GM11168 (cell line): Measurements from ENCODE around the gene KRTAP2-2.
"Not testable (repeated sequence)": the region's sequence is repeated elsewhere in the genome, so short reads cannot be mapped to it uniquely, and the experiment has no call there.

Experiments
- in situ Hi-C: fragments of 300-500 bp; cut with MboI; formaldehyde crosslinking; loops from one replicate; pipeline ENCODE4 v1.12.0; 2022; ENCODE audit warnings: low sequenced_read_pairs; ENCODE audit not compliant: unreplicated experiment

The KRTAP2-2 gene

GRCh38 chr17:41055130-41055529 is at the start of gene KRTAP2-2:
Gene KRTAP2-2 (minus strand): TSS chr17:41055230. CDS start chr17:41055211, 19 bp downstream.
- in situ Hi-C loops = not testable (repeated sequence)

GRCh38 chr17:41104386-41105038 is 49.5 kb upstream of the KRTAP2-2 start:
- in situ Hi-C loops = not testable (repeated sequence)

- in situ Hi-C loops = no loop called here
These were observed 48.9 kb upstream of the KRTAP2-2 start for GRCh38 chr17:41103896-41104295.

GRCh38 chr17:41101586-41102259 is 46.7 kb upstream of the KRTAP2-2 start, which contains the start of gene KRTAP4-16:
Gene KRTAP4-16 (minus strand): TSS chr17:41102209. CDS start chr17:41102209, 0 bp downstream.
- in situ Hi-C loops = no loop called here

GRCh38 chr17:41099682-41100480 is 44.9 kb upstream of the KRTAP2-2 start:
- in situ Hi-C loops = not testable (repeated sequence)

GRCh38 chr17:41098481-41098880 is 43.5 kb upstream of the KRTAP2-2 start:
- in situ Hi-C loops = no loop called here

- in situ Hi-C loops = no loop called here
These were observed 43.0 kb upstream of the KRTAP2-2 start, which contains the start of gene KRTAP4-8 for GRCh38 chr17:41098042-41098441. Gene KRTAP4-8 (minus strand): TSS chr17:41098142. CDS start chr17:41098084, 58 bp downstream.

- in situ Hi-C loops = no loop called here
These were observed 41.0 kb upstream of the KRTAP2-2 start for GRCh38 chr17:41096055-41096454.

GRCh38 chr17:41088760-41089352 is 33.8 kb upstream of the KRTAP2-2 start:
- in situ Hi-C loops = not testable (repeated sequence)

GRCh38 chr17:41084100-41084856 is 29.2 kb upstream of the KRTAP2-2 start, which contains the start of gene KRTAP4-7:
Gene KRTAP4-7 (plus strand): TSS chr17:41084150. CDS start chr17:41084207, 57 bp downstream.
- in situ Hi-C loops = not testable (repeated sequence)

- in situ Hi-C loops = not testable (repeated sequence)
These were observed 28.4 kb upstream of the KRTAP2-2 start for GRCh38 chr17:41083427-41083826.

- in situ Hi-C loops = no loop called here
These were observed 27.6 kb upstream of the KRTAP2-2 start for GRCh38 chr17:41082626-41083025.

- in situ Hi-C loops = no loop called here
These were observed 21.8 kb upstream of the KRTAP2-2 start for GRCh38 chr17:41076788-41077187.

- in situ Hi-C loops = no loop called here
These were observed 18.6 kb upstream of the KRTAP2-2 start for GRCh38 chr17:41073676-41074075.

GRCh38 chr17:41071606-41072360 is 16.8 kb upstream of the KRTAP2-2 start:
- in situ Hi-C loops = no loop called here

- in situ Hi-C loops = no loop called here
These were observed 14.0 kb upstream of the KRTAP2-2 start for GRCh38 chr17:41069031-41069430.

- in situ Hi-C loops = no loop called here
These were observed 12.3 kb upstream of the KRTAP2-2 start for GRCh38 chr17:41067281-41067680.

- in situ Hi-C loops = no loop called here
These were observed 11.0 kb upstream of the KRTAP2-2 start, which contains the start of gene KRTAP2-4 for GRCh38 chr17:41065829-41066624. Gene KRTAP2-4 (minus strand): TSS chr17:41065879. CDS start chr17:41065845, 34 bp downstream.
